Tibial artery (tissue), 4 donors: ENCODE data around the gene VWA7.
"Not testable (repeated sequence)": the region's sequence is repeated elsewhere in the genome, so short reads cannot be mapped to it uniquely, and the experiment has no call there.

Source experiments
- DNase-seq, 2 donors: peaks; one replicate each; pipeline ENCODE4 v3.0.0-alpha.2; 2019
- H3K27ac ChIP-seq, 2 donors: fragments of 200-600 bp; sonication (generic) in 1 of 2; 1 replicate in 1 of 2; 2 replicates in 1 of 2; pipeline ENCODE4 v1.5.1; 2018 to 2019; ENCODE audit warnings: mild to moderate bottlenecking in 1 of 2
- H3K27me3 ChIP-seq, 2 donors: fragments of 200-600 bp; sonication (generic) in 1 of 2; one replicate each; pipeline versions ENCODE4 v1.5.1 to v1.6.0; 2016 to 2019
- H3K36me3 ChIP-seq, 3 donors: fragments of 200-600 bp; sonication (generic) in 2 of 3; one replicate each; pipeline ENCODE4 v1.5.1; 2016 to 2019; ENCODE audit warnings: mild to moderate bottlenecking in 2 of 3
- H3K4me1 ChIP-seq, 4 donors: fragments of 200-600 bp; sonication (generic) in 2 of 4; 1 replicate in 3 of 4; 2 replicates in 1 of 4; pipeline ENCODE4 v1.5.1; 2016 to 2019
- H3K4me3 ChIP-seq, 2 donors: fragments of 200-600 bp; sonication (generic) in 1 of 2; 1 replicate in 1 of 2; 2 replicates in 1 of 2; pipeline ENCODE4 v1.5.1; 2018 to 2019; ENCODE audit warnings: mild to moderate bottlenecking in 2 of 2
- H3K9me3 ChIP-seq, 3 donors: fragments of 200-600 bp; sonication (generic) in 1 of 3; one replicate each; pipeline ENCODE4 v1.5.1; 2016 to 2019
- CTCF ChIP-seq, 2 experiments: fragments of 200-600 bp in 1 of 2; fragments of 450-650 bp in 1 of 2; IDR thresholded peaks; one replicate each; pipeline ENCODE4 v1.5.1; 2017 to 2019; ENCODE audit warnings: antibody characterized with exemption in 2 of 2, mild to moderate bottlenecking in 1 of 2, moderate library complexity in 1 of 2
- intact Hi-C: fragments of 100-400 bp; cut with DNase I; formaldehyde crosslinking; loops from one replicate; pipeline ENCODE4 v1.15.0; 2023; ENCODE audit warnings: low total_unique reads

Gene VWA7

GRCh38 chr6:31794294-31794865 lies 17.3 kb upstream of the VWA7 start:
- no peak for TF ChIP-seq CTCF (IDR thresholded peaks at IDR 0.05)
- Histone ChIP-seq H3K27ac (peak overlapping the region; percentile 89 to 93), H3K27me3 (no peaks in the 10 kb centered on the region), H3K4me1 (peaks cover 4 to 28% (median 18%) of the 10 kb centered on the region in 4 donors), H3K9me3 (no peaks in the 10 kb centered on the region), H3K4me3 (peak overlapping the region; percentile 79 to 86), H3K36me3 (peaks cover 0 to 40% (median 10%) of the 10 kb centered on the region in 3 donors)
- intact Hi-C loops, result loop anchor here (5.0 kb wide), 1 partner anchor 52 kb away; the partner anchor contains the start of gene MSH5
- no peak for DNase-seq

GRCh38 chr6:31793927-31794245 lies 16.8 kb upstream of the VWA7 start:
- not testable (repeated sequence) for H3K4me3 ChIP-seq, DNase-seq, H3K27me3 ChIP-seq, H3K9me3 ChIP-seq
- H3K27ac ChIP-seq, result peak overlapping the region; percentile 89 to 93
- H3K4me1 ChIP-seq, result peaks cover 4 to 24% (median 18%) of the 10 kb centered on the region in 4 donors
- peaks cover 0 to 42% (median 10%) of the 10 kb centered on the region in 3 donors for H3K36me3 ChIP-seq
- intact Hi-C loops, result loop anchor here (5.0 kb wide), 1 partner anchor 52 kb away; the partner anchor contains the start of gene MSH5

GRCh38 chr6:31792761-31793171 lies 15.6 kb upstream of the VWA7 start:
- Histone ChIP-seq H3K27ac (no peak overlapping the region), H3K9me3 (no peaks in the 10 kb centered on the region), H3K27me3 (no peaks in the 10 kb centered on the region), H3K4me3 (no peak overlapping the region), H3K36me3 (peaks cover 0 to 47% (median 10%) of the 10 kb centered on the region in 3 donors), H3K4me1 (peaks cover 4 to 24% (median 18%) of the 10 kb centered on the region in 4 donors)
- no peak for TF ChIP-seq CTCF (IDR thresholded peaks at IDR 0.05)
- no peak for DNase-seq
- intact Hi-C loops, result loop anchor here (5.0 kb wide), 1 partner anchor 50 kb away; the partner anchor contains the start of gene MSH5

- H3K9me3 ChIP-seq, result no peaks in the 10 kb centered on the region
- peaks cover 4 to 24% (median 18%) of the 10 kb centered on the region in 4 donors for H3K4me1 ChIP-seq
- no peak overlapping the region for H3K4me3 ChIP-seq
- no peak for TF ChIP-seq CTCF (IDR thresholded peaks at IDR 0.05)
- no peak overlapping the region for H3K27ac ChIP-seq
- peaks cover 4 to 47% (median 10%) of the 10 kb centered on the region in 3 donors for H3K36me3 ChIP-seq
- intact Hi-C loops, result loop anchor here (5.0 kb wide), 1 partner anchor 50 kb away; the partner anchor contains the start of gene MSH5
- DNase-seq, result no peak
- H3K27me3 ChIP-seq, result no peaks in the 10 kb centered on the region
These were observed 14.9 kb upstream of the VWA7 start for GRCh38 chr6:31792090-31792374.

GRCh38 chr6:31791324-31792089 lies 14.4 kb upstream of the VWA7 start:
- Histone ChIP-seq H3K27ac (no peak overlapping the region), H3K9me3 (no peaks in the 10 kb centered on the region), H3K36me3 (peaks cover 4 to 44% (median 10%) of the 10 kb centered on the region in 3 donors), H3K27me3 (no peaks in the 10 kb centered on the region), H3K4me1 (peaks cover 4 to 23% (median 18%) of the 10 kb centered on the region in 4 donors), H3K4me3 (no peak overlapping the region)
- intact Hi-C loops, result loop anchor here (5.0 kb wide), 1 partner anchor 49 kb away; the partner anchor contains the start of gene MSH5
- TF ChIP-seq CTCF (IDR thresholded peaks at IDR 0.05), result peak; percentile 28 to 35
- no peak for DNase-seq

GRCh38 chr6:31785475-31785874 lies 8.3 kb upstream of the VWA7 start:
- no peaks in the 10 kb centered on the region for H3K9me3 ChIP-seq
- DNase-seq, result no peak
- H3K4me3 ChIP-seq, result no peak overlapping the region
- intact Hi-C loops, result no loop called here
- H3K36me3 ChIP-seq, result peaks cover 46 to 70% (median 55%) of the 10 kb centered on the region in 3 donors
- H3K27me3 ChIP-seq, result no peaks in the 10 kb centered on the region
- no peak overlapping the region for H3K27ac ChIP-seq
- H3K4me1 ChIP-seq, result no peaks in the 10 kb centered on the region
- TF ChIP-seq CTCF (IDR thresholded peaks at IDR 0.05), result no peak
